ENCODE results near the gene VPS13D.

- no peak for TF ChIP-seq CTCF (conservative IDR thresholded peaks at IDR 0.05; ENCODE audit: low read depth, low read length)
- TF ChIP-seq POLR2A (IDR thresholded peaks at IDR 0.05; ENCODE audit: low read depth, low read length) = no peak
- TF ChIP-seq MAZ (IDR thresholded peaks at IDR 0.05; ENCODE audit: borderline replicate concordance, low read depth, low read length) = no peak
Measured at GRCh38 chr1:12368646-12369045, 138.8 kb downstream of the VPS13D start.
